Lower leg skin (tissue), 4 donors: Measurements from ENCODE around the gene HAVCR1. TPM values are rescaled to one million over a fixed set of nuclear protein-coding genes. Genes with fewer than 3 reads are reported as not detected.
"Not testable (repeated sequence)": the region's sequence is repeated elsewhere in the genome, so short reads cannot be mapped to it uniquely, and the experiment has no call there.

Experiments
- DNase-seq, 2 donors: peaks; one replicate each; pipeline ENCODE4 v3.0.0-alpha.2; 2019; ENCODE audit warnings: low spot score in 2 of 2
- H3K4me3 ChIP-seq: fragments of 200-600 bp; sonication (generic); 2 replicates; pipeline ENCODE4 v1.5.1; 2017; ENCODE audit warnings: mild to moderate bottlenecking, low read depth; ENCODE audit not compliant: poor library complexity, severe bottlenecking
- CTCF ChIP-seq, 3 donors: fragments of 450-650 bp; IDR thresholded peaks; one replicate each; pipeline ENCODE4 v1.5.1; 2016; ENCODE audit warnings: antibody characterized with exemption in 3 of 3, mild to moderate bottlenecking in 3 of 3, moderate library complexity in 2 of 3
- POLR2A ChIP-seq, 2 donors: fragments of 450-650 bp; IDR thresholded peaks; one replicate each; pipeline ENCODE4 v1.6.1; 2016 to 2017; ENCODE audit warnings: antibody characterized with exemption in 2 of 2, mild to moderate bottlenecking in 1 of 2, moderate library complexity in 1 of 2
- WGBS, 2 donors: methylation state at CpG; one replicate each; pipeline ENCODE4 v1.1.5; 2018; 5-methylcytosine and 5-hydroxymethylcytosine counted together
- intact Hi-C: fragments of 100-400 bp; cut with DNase I; formaldehyde crosslinking; loops from one replicate; pipeline ENCODE4 v1.15.0; 2023; ENCODE audit warnings: low total_unique reads
- total RNA-seq, 4 donors: library from RNA; depleted of rRNA; stranded (reverse); fragments of >200 nt; gene quantifications; one replicate each; pipeline ENCODE4 v1.1.0, GENCODE V29; 2016

The HAVCR1 gene
- total RNA-seq, 4 donors from 2014 or later: not detected

GRCh38 chr5:157046041-157046440 is 12.9 kb downstream of the HAVCR1 start:
- no peak for DNase-seq
- intact Hi-C loops: no loop called here
- no peak overlapping the region for H3K4me3 ChIP-seq
- 81 to 87% methylated on average over 3 of the region's 3 CpGs for WGBS, 2 donors
- TF ChIP-seq CTCF (IDR thresholded peaks at IDR 0.05) (no peak), POLR2A (IDR thresholded peaks at IDR 0.05) (no peak)

- no peak for TF ChIP-seq CTCF (IDR thresholded peaks at IDR 0.05)
- no peak for TF ChIP-seq POLR2A (IDR thresholded peaks at IDR 0.05)
- intact Hi-C loops: no loop called here
- 42 to 65% methylated on average over 3 of the region's 3 CpGs for WGBS, 2 donors
- no peak overlapping the region for H3K4me3 ChIP-seq
- DNase-seq: no peak
These were observed 13.3 kb downstream of the HAVCR1 start for GRCh38 chr5:157045601-157046000.

- intact Hi-C loops: no loop called here
- no peak for DNase-seq
- no peak overlapping the region for H3K4me3 ChIP-seq
- WGBS, 2 donors: 88 to 92% methylated on average over 5 of the region's 5 CpGs
- no peak for TF ChIP-seq CTCF (IDR thresholded peaks at IDR 0.05)
- TF ChIP-seq POLR2A (IDR thresholded peaks at IDR 0.05): no peak
These were observed 20.2 kb downstream of the HAVCR1 start for GRCh38 chr5:157038568-157039187.

GRCh38 chr5:157034106-157035072 is 24.5 kb downstream of the HAVCR1 start:
- intact Hi-C loops, DNase-seq, H3K4me3 ChIP-seq: not testable (repeated sequence)
- 65% methylated on average over 17 of the region's 17 CpGs for WGBS, 2 donors

- no peak overlapping the region for H3K4me3 ChIP-seq
- DNase-seq: no peak
- intact Hi-C loops: no loop called here
- 77 to 90% methylated on average over 4 of the region's 4 CpGs for WGBS, 2 donors
- TF ChIP-seq CTCF (IDR thresholded peaks at IDR 0.05) (no peak), POLR2A (IDR thresholded peaks at IDR 0.05) (no peak)
These were observed 25.8 kb downstream of the HAVCR1 start for GRCh38 chr5:157033071-157033583.

- WGBS, 2 donors: 51 to 54% methylated on average over 3 of the region's 3 CpGs
- intact Hi-C loops: no loop called here
- no peak overlapping the region for H3K4me3 ChIP-seq
- no peak for TF ChIP-seq POLR2A (IDR thresholded peaks at IDR 0.05)
- TF ChIP-seq CTCF (IDR thresholded peaks at IDR 0.05): no peak
- no peak for DNase-seq
These were observed 28.2 kb downstream of the HAVCR1 start for GRCh38 chr5:157030692-157031091.
